ENCODE results near the gene BRD1.

Gene BRD1

DNA sequence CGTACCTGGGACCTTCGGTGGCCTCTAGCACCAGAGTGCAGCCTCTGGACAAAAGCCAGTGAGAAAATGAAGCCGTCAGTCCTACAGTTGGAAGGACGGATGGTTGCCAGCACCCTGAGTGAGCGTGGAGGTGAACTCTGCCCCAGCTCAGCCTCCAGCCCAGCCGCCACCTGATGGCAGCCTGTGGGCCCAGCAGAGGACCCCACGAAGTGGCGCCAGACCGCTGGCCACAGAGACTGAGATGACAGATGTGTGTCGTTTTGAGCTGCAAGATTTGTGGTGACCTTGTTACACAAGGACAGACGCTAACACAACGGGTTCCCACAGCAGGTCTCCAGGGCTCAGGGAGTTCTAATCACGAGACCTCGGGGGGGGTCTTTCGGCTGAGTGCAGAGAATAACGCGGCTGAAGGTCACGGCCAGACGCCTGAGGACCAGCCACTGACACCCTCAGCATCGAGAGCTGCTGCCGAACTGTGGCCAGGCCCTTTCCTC is 75.0 kb downstream of the BRD1 start:
- DNase-seq (ENCODE audit: low read depth in 1 of 2, low spot score in 1 of 2) = peak in 1 of 2 experiments; percentile 15
- H3K4me3 ChIP-seq (replicated peaks; ENCODE audit: insufficient read depth, low read length) = no peak overlapping the region
- H3K27me3 ChIP-seq (ENCODE audit: insufficient read depth, poor library complexity, severe bottlenecking) = no peaks in the 10 kb centered on the region
- H3K27ac ChIP-seq (replicated peaks) = no peak overlapping the region
- TF ChIP-seq, protein P1, sequence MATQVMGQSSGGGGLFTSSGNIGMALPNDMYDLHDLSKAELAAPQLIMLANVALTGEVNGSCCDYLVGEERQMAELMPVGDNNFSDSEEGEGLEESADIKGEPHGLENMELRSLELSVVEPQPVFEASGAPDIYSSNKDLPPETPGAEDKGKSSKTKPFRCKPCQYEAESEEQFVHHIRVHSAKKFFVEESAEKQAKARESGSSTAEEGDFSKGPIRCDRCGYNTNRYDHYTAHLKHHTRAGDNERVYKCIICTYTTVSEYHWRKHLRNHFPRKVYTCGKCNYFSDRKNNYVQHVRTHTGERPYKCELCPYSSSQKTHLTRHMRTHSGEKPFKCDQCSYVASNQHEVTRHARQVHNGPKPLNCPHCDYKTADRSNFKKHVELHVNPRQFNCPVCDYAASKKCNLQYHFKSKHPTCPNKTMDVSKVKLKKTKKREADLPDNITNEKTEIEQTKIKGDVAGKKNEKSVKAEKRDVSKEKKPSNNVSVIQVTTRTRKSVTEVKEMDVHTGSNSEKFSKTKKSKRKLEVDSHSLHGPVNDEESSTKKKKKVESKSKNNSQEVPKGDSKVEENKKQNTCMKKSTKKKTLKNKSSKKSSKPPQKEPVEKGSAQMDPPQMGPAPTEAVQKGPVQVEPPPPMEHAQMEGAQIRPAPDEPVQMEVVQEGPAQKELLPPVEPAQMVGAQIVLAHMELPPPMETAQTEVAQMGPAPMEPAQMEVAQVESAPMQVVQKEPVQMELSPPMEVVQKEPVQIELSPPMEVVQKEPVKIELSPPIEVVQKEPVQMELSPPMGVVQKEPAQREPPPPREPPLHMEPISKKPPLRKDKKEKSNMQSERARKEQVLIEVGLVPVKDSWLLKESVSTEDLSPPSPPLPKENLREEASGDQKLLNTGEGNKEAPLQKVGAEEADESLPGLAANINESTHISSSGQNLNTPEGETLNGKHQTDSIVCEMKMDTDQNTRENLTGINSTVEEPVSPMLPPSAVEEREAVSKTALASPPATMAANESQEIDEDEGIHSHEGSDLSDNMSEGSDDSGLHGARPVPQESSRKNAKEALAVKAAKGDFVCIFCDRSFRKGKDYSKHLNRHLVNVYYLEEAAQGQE (IDR thresholded peaks at IDR 0.05; ENCODE audit: insufficient replicate concordance, low read depth) = no peak
- TF ChIP-seq SPI1 (IDR thresholded peaks at IDR 0.05; ENCODE audit: borderline replicate concordance, low read depth) = peak; percentile 6; the same call in 1 of the 2 replicates

DNA sequence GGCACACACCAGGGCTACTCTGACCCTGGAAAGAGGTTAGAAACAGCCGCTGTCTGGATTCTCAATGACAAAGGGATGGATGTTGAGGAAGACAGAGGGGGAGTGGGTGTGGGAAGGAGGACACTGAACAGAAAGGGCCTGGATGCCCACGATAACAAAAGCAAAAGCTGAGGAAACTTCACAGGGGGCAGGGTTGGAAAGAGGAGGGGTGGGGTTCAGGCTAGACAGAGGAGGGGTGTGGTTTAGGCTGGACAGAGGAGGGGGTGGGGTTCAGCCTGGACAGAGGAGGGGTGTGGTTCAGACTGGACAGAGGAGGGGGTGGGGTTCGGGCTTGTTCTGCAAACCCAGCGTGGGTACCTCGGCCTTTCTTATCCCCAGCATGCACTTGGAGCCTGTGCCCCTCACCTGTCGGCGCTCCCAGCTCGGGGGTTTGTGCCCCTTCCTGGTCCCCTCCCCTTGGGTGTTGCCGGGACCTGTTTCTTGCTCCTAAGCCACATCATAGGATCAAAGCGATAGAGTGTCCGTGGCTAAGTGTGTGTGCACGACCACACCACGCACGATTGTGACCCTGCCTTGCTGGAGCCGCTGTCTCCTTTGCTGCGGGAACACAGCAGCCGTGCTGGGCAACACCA is 75.6 kb downstream of the BRD1 start:
- no peak for DNase-seq (ENCODE audit: low read depth in 1 of 2, low spot score in 1 of 2)
- TF ChIP-seq POLR2AphosphoS5 (IDR thresholded peaks at IDR 0.05; ENCODE audit: low read depth) (no peak), GABPA (IDR thresholded peaks at IDR 0.05; ENCODE audit: low read depth) (no peak), SPI1 (IDR thresholded peaks at IDR 0.05; ENCODE audit: borderline replicate concordance, low read depth) (no peak)
- TF ChIP-seq, protein P2, sequence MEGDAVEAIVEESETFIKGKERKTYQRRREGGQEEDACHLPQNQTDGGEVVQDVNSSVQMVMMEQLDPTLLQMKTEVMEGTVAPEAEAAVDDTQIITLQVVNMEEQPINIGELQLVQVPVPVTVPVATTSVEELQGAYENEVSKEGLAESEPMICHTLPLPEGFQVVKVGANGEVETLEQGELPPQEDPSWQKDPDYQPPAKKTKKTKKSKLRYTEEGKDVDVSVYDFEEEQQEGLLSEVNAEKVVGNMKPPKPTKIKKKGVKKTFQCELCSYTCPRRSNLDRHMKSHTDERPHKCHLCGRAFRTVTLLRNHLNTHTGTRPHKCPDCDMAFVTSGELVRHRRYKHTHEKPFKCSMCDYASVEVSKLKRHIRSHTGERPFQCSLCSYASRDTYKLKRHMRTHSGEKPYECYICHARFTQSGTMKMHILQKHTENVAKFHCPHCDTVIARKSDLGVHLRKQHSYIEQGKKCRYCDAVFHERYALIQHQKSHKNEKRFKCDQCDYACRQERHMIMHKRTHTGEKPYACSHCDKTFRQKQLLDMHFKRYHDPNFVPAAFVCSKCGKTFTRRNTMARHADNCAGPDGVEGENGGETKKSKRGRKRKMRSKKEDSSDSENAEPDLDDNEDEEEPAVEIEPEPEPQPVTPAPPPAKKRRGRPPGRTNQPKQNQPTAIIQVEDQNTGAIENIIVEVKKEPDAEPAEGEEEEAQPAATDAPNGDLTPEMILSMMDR (IDR thresholded peaks at IDR 0.05; ENCODE audit: insufficient read depth, low read length) = no peak
- TF ChIP-seq, protein P1 (IDR thresholded peaks at IDR 0.05; ENCODE audit: insufficient replicate concordance, low read depth) = no peak
- no peaks in the 10 kb centered on the region for H3K27me3 ChIP-seq (ENCODE audit: insufficient read depth, poor library complexity, severe bottlenecking)
- H3K27ac ChIP-seq (replicated peaks) = no peak overlapping the region
- no peak overlapping the region for H3K4me3 ChIP-seq (replicated peaks; ENCODE audit: insufficient read depth, low read length)

DNA sequence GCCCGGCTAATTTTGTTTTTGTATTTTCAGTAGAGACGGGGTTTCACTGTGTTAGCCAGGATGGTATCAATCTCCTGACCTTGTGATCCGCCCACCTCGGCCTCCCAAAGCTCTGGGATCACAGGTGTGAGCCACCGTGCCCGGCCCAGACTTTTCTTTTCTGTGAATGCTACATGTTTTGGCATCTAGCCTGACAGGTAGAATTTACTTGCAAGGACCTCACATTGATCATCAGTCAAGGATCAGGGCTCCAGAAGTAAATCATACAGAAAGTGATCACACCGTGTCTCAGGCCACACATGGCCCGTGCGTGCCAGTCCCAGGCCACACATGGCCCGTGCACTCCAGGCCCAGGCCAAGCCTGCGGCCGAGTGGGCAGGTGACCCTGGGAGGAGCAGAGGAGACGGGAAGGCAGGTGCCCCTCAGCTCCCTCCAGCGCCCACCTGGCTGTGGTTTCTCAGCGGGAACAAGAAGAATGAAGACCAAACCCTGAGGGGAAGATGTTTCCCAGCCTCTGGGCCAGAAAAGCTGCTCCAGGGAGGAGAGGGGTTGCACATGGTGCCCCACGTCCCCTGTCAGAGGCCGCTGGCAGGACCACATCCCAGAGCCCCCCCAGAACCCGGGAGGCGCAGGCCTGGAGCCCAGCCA is 76.2 kb downstream of the BRD1 start:
- Histone ChIP-seq H3K27me3 (ENCODE audit: insufficient read depth, poor library complexity, severe bottlenecking) (no peaks in the 10 kb centered on the region), H3K27ac (replicated peaks) (no peak overlapping the region), H3K4me3 (replicated peaks; ENCODE audit: insufficient read depth, low read length) (no peak overlapping the region)
- TF ChIP-seq POLR2AphosphoS5 (IDR thresholded peaks at IDR 0.05; ENCODE audit: low read depth) (no peak), GABPA (IDR thresholded peaks at IDR 0.05; ENCODE audit: low read depth) (no peak), SPI1 (IDR thresholded peaks at IDR 0.05; ENCODE audit: borderline replicate concordance, low read depth) (no peak)
- TF ChIP-seq, protein P1 (IDR thresholded peaks at IDR 0.05; ENCODE audit: insufficient replicate concordance, low read depth) = no peak
- TF ChIP-seq, protein P2 (IDR thresholded peaks at IDR 0.05; ENCODE audit: insufficient read depth, low read length) = no peak
- DNase-seq (ENCODE audit: low read depth in 1 of 2, low spot score in 1 of 2) = no peak
